K562 (cell line): ENCODE data around the gene GCDH. TPM values are rescaled to one million over a fixed set of nuclear protein-coding genes. Genes with fewer than 3 reads are reported as not detected.

Source experiments
- ATF1 ChIP-seq, 2 experiments: fragments of 450-650 bp in 1 of 2; IDR thresholded peaks; 2 replicates each; pipeline ENCODE4 v1.6.1; 2016; ENCODE audit warnings: missing compliant biosample characterization in 1 of 2, missing genetic modification characterization in 1 of 2
- FOXP1 ChIP-seq: sonication (generic); formaldehyde crosslinking; IDR thresholded peaks from 2 replicates; pipeline ENCODE4 v1.8.0; 2022; ENCODE audit warnings: mild to moderate bottlenecking, missing genetic modification reagents
- GABPB1 ChIP-seq: sonication (generic); formaldehyde crosslinking; IDR thresholded peaks from 2 replicates; pipeline ENCODE4 v1.8.0; 2022; ENCODE audit warnings: mild to moderate bottlenecking, missing genetic modification reagents
- HDGF ChIP-seq: fragments of 450-650 bp; IDR thresholded peaks from 2 replicates; pipeline ENCODE4 v1.6.1; 2016
- HNRNPL ChIP-seq: fragments of 200-400 bp; formaldehyde crosslinking; IDR thresholded peaks from 2 replicates; pipeline ENCODE4 v1.6.1; 2017; ENCODE audit warnings: low read depth, mild to moderate bottlenecking, low read length
- KLF13 ChIP-seq: fragments of 450-650 bp; IDR thresholded peaks from 2 replicates; pipeline ENCODE4 v1.6.1; 2016; ENCODE audit warnings: missing genetic modification characterization, low read depth, mild to moderate bottlenecking, missing compliant biosample characterization, moderate library complexity, borderline replicate concordance
- NFIC ChIP-seq: fragments of 450-650 bp; IDR thresholded peaks from 2 replicates; pipeline ENCODE4 v1.6.1; 2017; ENCODE audit warnings: mild to moderate bottlenecking, inconsistent platforms
- NFYB ChIP-seq: IDR thresholded peaks from 2 replicates; pipeline ENCODE4 v1.6.1; 2011; ENCODE audit warnings: mild to moderate bottlenecking, moderate library complexity; ENCODE audit not compliant: insufficient read length; ENCODE audit errors: extremely low read depth
- TRIM28 ChIP-seq: fragments of 450-650 bp; IDR thresholded peaks from 2 replicates; pipeline ENCODE4 v1.6.1; 2017
- WHSC1 ChIP-seq: IDR thresholded peaks from one replicate; pipeline ENCODE4 v1.6.1; 2012; ENCODE audit warnings: low read length, control low read depth, inconsistent platforms
- ZBED1 ChIP-seq: IDR thresholded peaks from 2 replicates; pipeline ENCODE4 v1.6.1; 2014
- ZFX ChIP-seq: sonication (generic); formaldehyde crosslinking; IDR thresholded peaks from 2 replicates; pipeline ENCODE4 v1.8.0; 2022; ENCODE audit warnings: mild to moderate bottlenecking, missing genetic modification reagents, moderate library complexity
- ZNF699 ChIP-seq: fragments of 250-450 bp; sonication (Bioruptor Pico); IDR thresholded peaks from 2 replicates; pipeline ENCODE4 v1.8.0; 2021; ENCODE audit warnings: mild to moderate bottlenecking, moderate library complexity; ENCODE audit not compliant: insufficient replicate concordance
- ZSCAN32 ChIP-seq: fragments of 450-650 bp; formaldehyde crosslinking; IDR thresholded peaks from 2 replicates; pipeline ENCODE4 v1.4.0; 2020; ENCODE audit warnings: mild to moderate bottlenecking, moderate library complexity
- polyA plus RNA-seq, 8 experiments: library from polyadenylated mRNA; depleted of rRNA in 4 of 8; stranded (reverse) in 5 of 8; unstranded in 3 of 8; fragments of >200 nt; fragmentation: Nextera tagmentation in 2 of 8; fragmentation: Illumina TruSeq in 1 of 8; extraction: Ambion mirVana in 2 of 8; extraction: Trizol in 1 of 8; gene quantifications; 2 replicates each; pipeline versions ENCODE4 v1.2.1 to v1.2.3, GENCODE V29; 2011 to 2014; ENCODE audit warnings: inconsistent platforms in 1 of 8, missing spikeins in 1 of 8
- total RNA-seq, 7 experiments: library from RNA; depleted of rRNA in 6 of 7; stranded (reverse); fragments of >200 nt in 6 of 7; fragmentation: Illumina TruSeq in 2 of 7; extraction: Trizol in 2 of 7; gene quantifications; 2 replicates each; pipeline versions ENCODE4 v1.2.1 to v1.2.3, GENCODE V29; 2011 to 2021; ENCODE audit warnings: low replicate concordance in 1 of 7
- TF ChIP-seq, protein P1 (sequence below): fragments of 250-450 bp; sonication (Bioruptor Pico); IDR thresholded peaks from 2 replicates; pipeline ENCODE4 v1.9.0; 2021; ENCODE audit warnings: mild to moderate bottlenecking, inconsistent platforms
- TF ChIP-seq, protein P2 (sequence below): sonication (generic); formaldehyde crosslinking; IDR thresholded peaks from 2 replicates; pipeline ENCODE4 v1.8.0; 2022; ENCODE audit warnings: mild to moderate bottlenecking, low read depth, missing genetic modification reagents
- TF ChIP-seq, protein P3 (sequence below): fragments of 250-450 bp; sonication (Bioruptor Pico); IDR thresholded peaks from 2 replicates; pipeline ENCODE4 v1.5.0; 2021
- TF ChIP-seq, protein P4 (sequence below): fragments of 250-450 bp; sonication (Bioruptor Pico); IDR thresholded peaks from 2 replicates; pipeline ENCODE4 v1.4.0; 2020; ENCODE audit warnings: mild to moderate bottlenecking, moderate library complexity
- TF ChIP-seq, protein P5 (sequence below): fragments of 450-650 bp; IDR thresholded peaks from 2 replicates; pipeline ENCODE4 v1.6.1; 2016
- TF ChIP-seq, protein P6 (sequence below), 2 experiments: fragments of 450-650 bp in 1 of 2; sonication (generic) in 1 of 2; formaldehyde crosslinking in 1 of 2; IDR thresholded peaks in 1 of 2; conservative IDR thresholded peaks in 1 of 2; 2 replicates each; pipeline versions ENCODE4 v1.6.1 to v1.8.1; 2016 to 2023; ENCODE audit warnings: mild to moderate bottlenecking in 2 of 2, moderate library complexity in 2 of 2, inconsistent platforms in 1 of 2, missing genetic modification reagents in 1 of 2

The GCDH gene
- total and polyA plus RNA-seq, 9 of the 15 experiments (the other 6 are each of a cell fraction or from before 2014, with no cell fraction given), result 2.9 to 50.8 (median 19.1) TPM

DNA sequence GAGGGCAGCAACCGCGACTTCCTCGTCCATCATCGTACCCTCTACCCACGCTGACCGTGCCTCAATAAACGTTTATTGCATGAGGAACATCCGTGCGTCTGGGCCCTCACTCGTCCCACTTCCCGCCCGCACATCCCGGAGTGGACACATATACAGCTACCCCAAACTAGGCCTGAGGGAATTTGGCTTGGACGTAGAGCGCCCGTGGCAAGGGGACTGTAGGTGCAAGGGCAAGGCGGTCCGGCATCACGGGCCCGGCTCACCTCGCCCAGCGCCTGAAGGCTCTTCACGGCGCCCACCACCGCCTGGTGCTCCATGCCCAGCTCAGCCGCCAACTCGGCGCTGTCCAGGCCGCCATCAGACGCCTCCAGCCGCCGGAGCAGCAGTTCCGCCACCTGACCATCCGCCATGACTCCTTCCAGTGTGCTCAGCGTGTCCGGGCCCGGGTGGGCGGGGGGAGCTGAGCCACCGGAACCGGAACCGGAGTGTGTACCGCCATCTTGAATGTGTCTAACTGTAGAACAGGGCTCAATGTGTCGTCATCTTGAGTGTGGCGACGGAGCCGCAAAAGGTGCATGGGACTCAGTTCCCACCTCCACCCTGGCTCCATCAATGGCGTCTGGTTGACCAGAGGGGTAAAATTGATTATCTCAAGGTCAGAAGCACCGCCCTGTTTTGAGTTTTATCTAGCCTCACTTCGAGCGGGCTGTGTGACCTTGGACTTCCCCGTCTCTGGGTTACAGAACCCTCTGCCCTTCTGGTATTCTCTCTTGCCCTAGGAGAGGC, 42.5 kb downstream of the GCDH start, which contains the start of gene FARSA (continued):
- TF ChIP-seq, protein P1, sequence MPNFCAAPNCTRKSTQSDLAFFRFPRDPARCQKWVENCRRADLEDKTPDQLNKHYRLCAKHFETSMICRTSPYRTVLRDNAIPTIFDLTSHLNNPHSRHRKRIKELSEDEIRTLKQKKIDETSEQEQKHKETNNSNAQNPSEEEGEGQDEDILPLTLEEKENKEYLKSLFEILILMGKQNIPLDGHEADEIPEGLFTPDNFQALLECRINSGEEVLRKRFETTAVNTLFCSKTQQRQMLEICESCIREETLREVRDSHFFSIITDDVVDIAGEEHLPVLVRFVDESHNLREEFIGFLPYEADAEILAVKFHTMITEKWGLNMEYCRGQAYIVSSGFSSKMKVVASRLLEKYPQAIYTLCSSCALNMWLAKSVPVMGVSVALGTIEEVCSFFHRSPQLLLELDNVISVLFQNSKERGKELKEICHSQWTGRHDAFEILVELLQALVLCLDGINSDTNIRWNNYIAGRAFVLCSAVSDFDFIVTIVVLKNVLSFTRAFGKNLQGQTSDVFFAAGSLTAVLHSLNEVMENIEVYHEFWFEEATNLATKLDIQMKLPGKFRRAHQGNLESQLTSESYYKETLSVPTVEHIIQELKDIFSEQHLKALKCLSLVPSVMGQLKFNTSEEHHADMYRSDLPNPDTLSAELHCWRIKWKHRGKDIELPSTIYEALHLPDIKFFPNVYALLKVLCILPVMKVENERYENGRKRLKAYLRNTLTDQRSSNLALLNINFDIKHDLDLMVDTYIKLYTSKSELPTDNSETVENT (CRISPR knock-in tag), result 0 out of 2 replicates have a peak, but pooled peaks have one; percentile 6
- TF ChIP-seq, protein P2, sequence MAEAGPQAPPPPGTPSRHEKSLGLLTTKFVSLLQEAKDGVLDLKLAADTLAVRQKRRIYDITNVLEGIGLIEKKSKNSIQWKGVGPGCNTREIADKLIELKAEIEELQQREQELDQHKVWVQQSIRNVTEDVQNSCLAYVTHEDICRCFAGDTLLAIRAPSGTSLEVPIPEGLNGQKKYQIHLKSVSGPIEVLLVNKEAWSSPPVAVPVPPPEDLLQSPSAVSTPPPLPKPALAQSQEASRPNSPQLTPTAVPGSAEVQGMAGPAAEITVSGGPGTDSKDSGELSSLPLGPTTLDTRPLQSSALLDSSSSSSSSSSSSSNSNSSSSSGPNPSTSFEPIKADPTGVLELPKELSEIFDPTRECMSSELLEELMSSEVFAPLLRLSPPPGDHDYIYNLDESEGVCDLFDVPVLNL (CRISPR knock-in tag), result peak; percentile 22; the same call in 1 of the 2 replicates
- TF ChIP-seq ZFX (CRISPR knock-in tag) (peak; percentile 73), ZBED1 (0 out of 2 replicates have a peak, but pooled peaks have one; percentile 50), ZNF699 (CRISPR knock-in tag) (no peak), FOXP1 (CRISPR knock-in tag) (no peak), NFIC (no peak), ATF1 (CRISPR knock-in tag; IDR thresholded peaks at IDR 0.05) (no peak), ATF1 (tag; IDR thresholded peaks at IDR 0.05) (peak; percentile 43; the same call in 1 of the 2 replicates), TRIM28 (no peak), ZSCAN32 (no peak), WHSC1 (no peak), NFYB (no peak), HDGF (no peak), GABPB1 (CRISPR knock-in tag) (peak; percentile 97), KLF13 (peak; percentile 43; the same call in 1 of the 2 replicates), HNRNPL (no peak)
- TF ChIP-seq, protein P3, sequence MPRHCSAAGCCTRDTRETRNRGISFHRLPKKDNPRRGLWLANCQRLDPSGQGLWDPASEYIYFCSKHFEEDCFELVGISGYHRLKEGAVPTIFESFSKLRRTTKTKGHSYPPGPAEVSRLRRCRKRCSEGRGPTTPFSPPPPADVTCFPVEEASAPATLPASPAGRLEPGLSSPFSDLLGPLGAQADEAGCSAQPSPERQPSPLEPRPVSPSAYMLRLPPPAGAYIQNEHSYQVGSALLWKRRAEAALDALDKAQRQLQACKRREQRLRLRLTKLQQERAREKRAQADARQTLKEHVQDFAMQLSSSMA (CRISPR knock-in tag), result peak; percentile 100
- TF ChIP-seq, protein P4, sequence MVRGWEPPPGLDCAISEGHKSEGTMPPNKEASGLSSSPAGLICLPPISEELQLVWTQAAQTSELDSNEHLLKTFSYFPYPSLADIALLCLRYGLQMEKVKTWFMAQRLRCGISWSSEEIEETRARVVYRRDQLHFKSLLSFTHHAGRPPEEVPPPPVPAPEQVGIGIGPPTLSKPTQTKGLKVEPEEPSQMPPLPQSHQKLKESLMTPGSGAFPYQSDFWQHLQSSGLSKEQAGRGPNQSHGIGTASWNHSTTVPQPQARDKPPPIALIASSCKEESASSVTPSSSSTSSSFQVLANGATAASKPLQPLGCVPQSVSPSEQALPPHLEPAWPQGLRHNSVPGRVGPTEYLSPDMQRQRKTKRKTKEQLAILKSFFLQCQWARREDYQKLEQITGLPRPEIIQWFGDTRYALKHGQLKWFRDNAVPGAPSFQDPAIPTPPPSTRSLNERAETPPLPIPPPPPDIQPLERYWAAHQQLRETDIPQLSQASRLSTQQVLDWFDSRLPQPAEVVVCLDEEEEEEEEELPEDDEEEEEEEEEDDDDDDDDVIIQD (CRISPR knock-in tag), result no peak
- TF ChIP-seq, protein P5, sequence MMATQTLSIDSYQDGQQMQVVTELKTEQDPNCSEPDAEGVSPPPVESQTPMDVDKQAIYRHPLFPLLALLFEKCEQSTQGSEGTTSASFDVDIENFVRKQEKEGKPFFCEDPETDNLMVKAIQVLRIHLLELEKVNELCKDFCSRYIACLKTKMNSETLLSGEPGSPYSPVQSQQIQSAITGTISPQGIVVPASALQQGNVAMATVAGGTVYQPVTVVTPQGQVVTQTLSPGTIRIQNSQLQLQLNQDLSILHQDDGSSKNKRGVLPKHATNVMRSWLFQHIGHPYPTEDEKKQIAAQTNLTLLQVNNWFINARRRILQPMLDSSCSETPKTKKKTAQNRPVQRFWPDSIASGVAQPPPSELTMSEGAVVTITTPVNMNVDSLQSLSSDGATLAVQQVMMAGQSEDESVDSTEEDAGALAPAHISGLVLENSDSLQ, result peak; percentile 12; the same call in 1 of the 2 replicates
- TF ChIP-seq, protein P6, sequence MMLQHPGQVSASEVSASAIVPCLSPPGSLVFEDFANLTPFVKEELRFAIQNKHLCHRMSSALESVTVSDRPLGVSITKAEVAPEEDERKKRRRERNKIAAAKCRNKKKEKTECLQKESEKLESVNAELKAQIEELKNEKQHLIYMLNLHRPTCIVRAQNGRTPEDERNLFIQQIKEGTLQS (IDR thresholded peaks at IDR 0.05), result no peak; the same call in 1 of the 2 replicates
- TF ChIP-seq, protein P6 (CRISPR knock-in tag; conservative IDR thresholded peaks at IDR 0.05), result no peak
